Neuron (in vitro differentiated cells): ENCODE results near the gene DYDC2.
A peak's percentile ranks its signal among the peaks of the same experiment; 100 is the strongest.

Experiments used
- H2AFZ ChIP-seq: one replicate; pipeline ENCODE4 v1.6.1; 2013; ENCODE audit warnings: low read depth, mild to moderate bottlenecking, inconsistent platforms, low read length, moderate library complexity
- H3K27me3 ChIP-seq: one replicate; pipeline ENCODE4 v1.6.1; 2013; ENCODE audit warnings: low read length; ENCODE audit not compliant: insufficient read depth
- H3K36me3 ChIP-seq: one replicate; pipeline ENCODE4 v1.6.1; 2013; ENCODE audit warnings: low read length; ENCODE audit not compliant: insufficient read depth
- H3K4me1 ChIP-seq: one replicate; pipeline ENCODE4 v1.6.1; 2013; ENCODE audit warnings: low read length; ENCODE audit not compliant: insufficient read depth
- H3K4me3 ChIP-seq: 2 replicates; pipeline ENCODE4 v1.5.1; 2013; ENCODE audit warnings: mild to moderate bottlenecking, low read length, moderate library complexity
- H3K9me3 ChIP-seq: one replicate; pipeline ENCODE4 v1.6.1; 2013; ENCODE audit warnings: low read length

DYDC2 gene

DNA sequence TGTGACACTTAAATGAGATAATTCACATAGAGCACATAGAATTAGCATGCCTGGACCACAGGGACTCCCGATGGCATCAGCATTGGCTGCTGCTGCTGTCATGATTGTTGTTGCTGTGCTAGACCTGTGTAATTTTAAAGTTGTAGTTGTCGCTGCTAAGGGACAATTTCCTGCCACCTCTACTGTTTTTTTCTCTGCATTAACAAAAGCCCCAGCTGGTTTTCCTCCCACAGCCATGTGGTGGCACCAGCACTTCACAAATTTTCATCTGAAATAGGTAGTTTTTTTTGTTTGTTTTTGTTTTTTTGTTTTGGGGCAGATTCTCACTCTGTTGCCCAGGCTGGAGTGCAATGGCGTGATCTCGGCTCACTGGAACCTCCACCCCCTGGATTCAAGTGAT, 26.4 kb downstream of the DYDC2 start:
- Histone ChIP-seq H3K4me1 (no peaks in the 10 kb centered on the region), H2AFZ (no peak overlapping the region), H3K27me3 (no peaks in the 10 kb centered on the region), H3K9me3 (no peaks in the 10 kb centered on the region), H3K4me3 (no peak overlapping the region), H3K36me3 (no peaks in the 10 kb centered on the region)

- no peaks in the 10 kb centered on the region for H3K9me3 ChIP-seq
Observed at GRCh38 chr10:80390740-80391139, 34.2 kb downstream of the DYDC2 start.

DNA sequence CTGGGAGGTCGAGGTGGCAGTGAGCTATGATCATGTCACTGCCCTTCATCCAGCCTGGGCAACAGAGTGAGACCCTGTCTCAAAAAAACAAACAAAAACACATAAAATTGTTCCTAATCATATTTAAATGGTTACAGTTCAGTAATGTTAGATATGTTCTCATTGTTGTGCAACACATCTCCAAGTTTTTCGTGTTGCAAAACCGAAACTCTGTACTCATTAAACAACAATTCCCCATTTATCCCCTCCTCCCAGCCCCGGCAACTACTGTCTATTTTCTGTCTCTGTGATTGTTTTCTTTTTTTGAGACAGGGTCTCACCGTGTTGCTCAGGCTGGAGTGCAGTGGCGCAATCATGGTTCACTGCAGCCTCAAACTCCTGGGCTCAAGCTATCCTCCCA, 35.7 kb downstream of the DYDC2 start:
- Histone ChIP-seq H3K4me3 (no peak overlapping the region), H3K9me3 (no peaks in the 10 kb centered on the region), H3K27me3 (no peaks in the 10 kb centered on the region), H3K4me1 (no peaks in the 10 kb centered on the region), H2AFZ (no peak overlapping the region), H3K36me3 (no peaks in the 10 kb centered on the region)

More at GRCh38 chr10:80390740-80391139, 34.2 kb downstream of the DYDC2 start:
- Histone ChIP-seq H3K4me1 (no peaks in the 10 kb centered on the region), H2AFZ (no peak overlapping the region), H3K36me3 (no peaks in the 10 kb centered on the region), H3K4me3 (no peak overlapping the region), H3K27me3 (no peaks in the 10 kb centered on the region)

- Histone ChIP-seq H3K4me1 (no peaks in the 10 kb centered on the region), H3K9me3 (no peaks in the 10 kb centered on the region), H2AFZ (no peak overlapping the region), H3K36me3 (no peaks in the 10 kb centered on the region), H3K27me3 (no peaks in the 10 kb centered on the region), H3K4me3 (no peak overlapping the region)
Observed at GRCh38 chr10:80394358-80394916, 37.9 kb downstream of the DYDC2 start.

- Histone ChIP-seq H3K4me1 (no peaks in the 10 kb centered on the region), H2AFZ (no peak overlapping the region), H3K4me3 (no peak overlapping the region), H3K9me3 (no peaks in the 10 kb centered on the region), H3K27me3 (no peaks in the 10 kb centered on the region), H3K36me3 (no peaks in the 10 kb centered on the region)
Observed at GRCh38 chr10:80397014-80397413, 40.4 kb downstream of the DYDC2 start.

DNA sequence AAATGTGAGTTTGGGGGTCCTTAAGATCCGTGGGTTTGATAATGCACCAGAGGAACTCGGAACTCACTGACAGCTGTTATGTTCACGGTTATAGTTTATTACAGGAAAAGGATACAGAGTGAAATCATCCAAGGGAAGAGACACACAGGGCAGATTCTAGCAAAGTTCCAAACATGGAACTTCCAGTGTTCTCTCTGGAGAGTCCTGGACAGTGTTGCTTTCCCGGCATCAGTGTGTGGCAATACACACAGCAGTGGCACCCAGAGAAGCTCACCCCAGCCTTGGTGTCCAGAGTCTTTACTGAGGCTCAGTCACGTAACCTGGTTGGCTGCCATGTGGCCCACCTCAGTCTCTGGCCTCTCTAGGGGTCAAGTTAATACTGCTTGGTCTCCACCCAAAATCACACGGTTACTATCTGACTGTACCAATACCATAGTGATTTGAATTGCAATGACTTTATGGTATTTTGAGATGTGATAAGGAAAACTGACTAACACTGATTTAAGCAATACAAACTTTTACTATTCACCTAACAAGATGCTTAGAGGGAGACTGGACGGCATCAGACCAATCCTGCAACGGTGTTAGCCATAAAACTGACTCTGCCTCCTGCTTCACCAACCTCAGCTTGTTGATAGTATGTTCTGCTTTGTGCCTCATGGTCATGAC, 43.7 kb downstream of the DYDC2 start:
- Histone ChIP-seq H3K36me3 (no peaks in the 10 kb centered on the region), H3K4me3 (no peak overlapping the region), H2AFZ (no peak overlapping the region), H3K27me3 (no peaks in the 10 kb centered on the region), H3K9me3 (no peaks in the 10 kb centered on the region), H3K4me1 (no peaks in the 10 kb centered on the region)

- Histone ChIP-seq H3K9me3 (no peaks in the 10 kb centered on the region), H3K4me1 (peaks cover 20% of the 10 kb centered on the region), H3K36me3 (no peaks in the 10 kb centered on the region), H3K27me3 (no peaks in the 10 kb centered on the region), H2AFZ (no peak overlapping the region), H3K4me3 (no peak overlapping the region)
Observed at GRCh38 chr10:80405035-80405434, 48.5 kb downstream of the DYDC2 start.

DNA sequence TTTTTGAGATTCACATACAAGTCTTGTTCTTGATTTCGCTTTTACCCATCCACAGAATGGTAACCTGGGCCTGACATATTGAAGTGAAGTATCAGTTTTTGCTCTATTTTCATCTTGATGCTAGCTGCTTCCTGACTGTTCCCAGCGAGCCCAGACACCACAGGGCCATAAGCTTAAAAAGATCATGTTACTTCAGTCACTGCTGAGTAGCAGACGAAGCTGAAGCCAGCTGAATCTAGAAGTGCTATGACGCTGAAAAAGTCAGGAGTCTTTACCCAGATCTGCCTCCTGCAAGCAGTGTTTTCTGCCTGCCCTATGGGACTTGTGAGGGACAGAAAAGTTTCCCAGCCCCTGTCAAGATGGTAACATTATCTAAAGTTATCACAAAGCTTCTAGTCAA, 49.0 kb downstream of the DYDC2 start:
- no peak overlapping the region for H2AFZ ChIP-seq
- H3K36me3 ChIP-seq = no peaks in the 10 kb centered on the region
- no peaks in the 10 kb centered on the region for H3K27me3 ChIP-seq
- peaks cover 23% of the 10 kb centered on the region for H3K4me1 ChIP-seq
- H3K9me3 ChIP-seq = no peaks in the 10 kb centered on the region
- no peak overlapping the region for H3K4me3 ChIP-seq

- peaks cover 26% of the 10 kb centered on the region for H3K4me1 ChIP-seq
- no peaks in the 10 kb centered on the region for H3K27me3 ChIP-seq
- H3K36me3 ChIP-seq = peaks cover 3% of the 10 kb centered on the region
- no peak overlapping the region for H3K4me3 ChIP-seq
- no peaks in the 10 kb centered on the region for H3K9me3 ChIP-seq
- no peak overlapping the region for H2AFZ ChIP-seq
Observed at GRCh38 chr10:80406204-80406603, 49.6 kb downstream of the DYDC2 start.

GRCh38 chr10:80407812-80408241, 51.2 kb downstream of the DYDC2 start:
- Histone ChIP-seq H3K36me3 (peaks cover 5% of the 10 kb centered on the region), H3K4me1 (peaks cover 26% of the 10 kb centered on the region), H3K4me3 (peak overlapping the region; percentile 66), H3K9me3 (no peaks in the 10 kb centered on the region), H3K27me3 (no peaks in the 10 kb centered on the region), H2AFZ (peak overlapping the region; percentile 74)

DNA sequence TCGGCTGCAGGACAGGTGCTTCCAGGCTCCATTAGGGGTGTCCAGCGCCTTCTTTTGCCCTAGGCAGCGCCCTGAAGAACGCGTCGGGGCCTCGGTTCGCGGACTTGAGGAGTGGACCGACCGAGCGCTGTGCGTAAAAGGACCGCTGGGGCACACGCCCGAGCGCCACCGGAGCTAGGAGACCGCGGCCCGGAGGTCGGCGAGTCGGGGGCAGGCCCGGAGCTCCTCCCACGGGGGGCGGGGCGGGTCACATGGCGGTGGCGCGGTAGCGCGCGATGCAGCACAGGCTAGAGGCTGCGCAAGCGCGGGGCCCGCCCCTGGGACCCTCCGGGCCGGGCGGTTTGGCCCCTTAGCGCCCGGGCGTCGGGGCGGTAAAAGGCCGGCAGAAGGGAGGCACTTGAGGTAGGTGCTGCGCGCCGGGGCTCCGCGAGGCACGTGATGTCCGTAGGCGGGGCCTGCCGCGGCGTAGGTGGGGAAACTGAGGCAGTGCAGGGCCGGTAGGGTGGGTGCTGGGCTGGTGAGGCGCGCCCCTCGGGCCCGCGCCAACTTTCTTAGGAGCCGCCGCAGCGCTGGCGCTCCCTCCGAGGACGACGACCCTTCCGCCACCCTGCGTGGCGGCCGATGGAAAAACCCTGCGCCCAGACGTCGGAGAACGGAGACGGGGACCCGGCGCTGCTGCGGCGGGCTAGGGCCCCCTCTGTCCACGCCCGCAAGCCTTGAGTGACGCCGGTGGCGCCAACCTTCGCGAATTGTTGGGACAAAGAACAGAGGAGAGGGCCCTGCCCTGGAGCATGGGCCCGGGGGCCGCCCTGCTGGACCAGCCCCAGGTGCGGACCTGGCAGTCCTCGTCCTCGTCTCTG, 51.9 kb downstream of the DYDC2 start, which contains the start of gene PRXL2A:
Gene PRXL2A (plus strand): TSS at position 310 of the 860 bp plus-strand sequence. CDS start 11,917 bp downstream, outside the sequence.
- H3K36me3 ChIP-seq = peaks cover 5% of the 10 kb centered on the region
- peak within 1 kb of the TSS; percentile 66 for H3K4me3 ChIP-seq
- peak within 1 kb of the TSS; percentile 74 for H2AFZ ChIP-seq
- H3K27me3 ChIP-seq = no peaks in the 10 kb centered on the region
- H3K4me1 ChIP-seq = peaks cover 26% of the 10 kb centered on the region
- no peaks in the 10 kb centered on the region for H3K9me3 ChIP-seq

DNA sequence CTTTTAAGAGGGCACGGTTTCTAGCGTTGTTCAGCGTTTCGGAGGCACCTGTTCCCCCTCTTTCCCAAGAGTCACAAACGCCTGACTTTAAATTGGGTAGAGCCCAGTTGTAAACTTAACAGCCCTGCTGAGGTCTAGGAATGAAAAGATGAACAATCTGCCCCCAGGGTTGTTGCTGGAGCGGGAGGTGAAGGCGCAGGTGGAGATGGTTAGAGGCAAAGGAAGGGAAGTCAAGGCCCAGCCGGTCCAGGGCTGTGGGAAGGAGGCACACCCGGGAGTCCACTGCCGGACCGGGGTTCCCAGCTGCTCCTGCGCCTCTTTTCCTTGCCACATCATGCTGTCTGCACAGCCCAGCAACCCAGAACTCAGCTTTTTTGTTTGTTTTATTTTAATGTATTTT, 52.5 kb downstream of the DYDC2 start:
- peaks cover 5% of the 10 kb centered on the region for H3K36me3 ChIP-seq
- H3K9me3 ChIP-seq = no peaks in the 10 kb centered on the region
- peak overlapping the region; percentile 66 for H3K4me3 ChIP-seq
- peaks cover 26% of the 10 kb centered on the region for H3K4me1 ChIP-seq
- H3K27me3 ChIP-seq = no peaks in the 10 kb centered on the region
- peak overlapping the region; percentile 74 for H2AFZ ChIP-seq

GRCh38 chr10:80410122-80410521, 53.5 kb downstream of the DYDC2 start:
- Histone ChIP-seq H3K4me3 (no peak overlapping the region), H3K36me3 (peaks cover 5% of the 10 kb centered on the region), H3K4me1 (peaks cover 26% of the 10 kb centered on the region), H3K9me3 (no peaks in the 10 kb centered on the region), H2AFZ (no peak overlapping the region), H3K27me3 (no peaks in the 10 kb centered on the region)
